Activated naive CD4-positive, alpha-beta T cell treated with anti-CD3 and anti-CD28 coated beads, Interleukin-2, amount 50 U/mL, for 24 hours (primary cell): ENCODE measurements around the gene GNG11.

Experiments used
- H3K27ac Mint-ChIP-seq: one replicate; pipeline ENCODE4 v1.8.0; 2021; ENCODE audit warnings: mild to moderate bottlenecking, mixed read lengths
- H3K27me3 Mint-ChIP-seq: one replicate; pipeline ENCODE4 v1.8.0; 2021; ENCODE audit warnings: mixed read lengths
- H3K36me3 Mint-ChIP-seq: one replicate; pipeline ENCODE4 v1.8.0; 2021; ENCODE audit warnings: mixed read lengths
- H3K4me1 Mint-ChIP-seq: one replicate; pipeline ENCODE4 v1.8.0; 2021; ENCODE audit warnings: mixed read lengths
- H3K4me3 Mint-ChIP-seq: one replicate; pipeline ENCODE4 v1.8.0; 2021; ENCODE audit warnings: mild to moderate bottlenecking, mixed read lengths
- H3K9me3 Mint-ChIP-seq: one replicate; pipeline ENCODE4 v1.8.0; 2021; ENCODE audit warnings: mixed read lengths

Gene GNG11

GRCh38 chr7:93926800-93927199 is 5.3 kb downstream of the GNG11 start:
- H3K27me3 Mint-ChIP-seq = peaks cover 23% of the 10 kb centered on the region
- H3K36me3 Mint-ChIP-seq = no peaks in the 10 kb centered on the region
- H3K4me3 Mint-ChIP-seq = no peak overlapping the region
- H3K4me1 Mint-ChIP-seq = peaks cover 4% of the 10 kb centered on the region
- H3K9me3 Mint-ChIP-seq = no peaks in the 10 kb centered on the region
- H3K27ac Mint-ChIP-seq = no peak overlapping the region

- Mint-ChIP-seq H3K36me3 (no peaks in the 10 kb centered on the region), H3K27me3 (peaks cover 23% of the 10 kb centered on the region), H3K9me3 (no peaks in the 10 kb centered on the region), H3K27ac (no peak overlapping the region), H3K4me1 (no peaks in the 10 kb centered on the region), H3K4me3 (no peak overlapping the region)
These were observed 6.0 kb downstream of the GNG11 start for GRCh38 chr7:93927585-93927984.

DNA sequence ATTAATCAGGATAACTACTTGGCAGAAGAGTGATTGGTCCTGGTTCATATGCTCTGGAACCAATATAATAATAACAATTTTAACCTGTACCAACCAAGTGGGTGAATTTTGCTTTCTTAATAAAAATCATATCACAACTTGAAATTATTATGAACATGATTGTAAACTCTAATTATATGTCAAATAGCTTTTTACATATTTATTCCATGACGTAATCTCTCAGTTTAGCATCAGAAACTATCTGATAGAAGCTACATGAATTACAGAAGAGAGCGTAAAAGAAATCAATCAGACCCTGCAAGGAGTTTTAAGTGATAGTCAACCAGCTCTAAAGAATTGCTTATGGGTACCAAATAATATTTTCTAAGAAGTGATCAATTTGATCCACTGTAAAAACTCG is 10.1 kb downstream of the GNG11 start:
- Mint-ChIP-seq H3K9me3 (no peaks in the 10 kb centered on the region), H3K4me3 (no peak overlapping the region), H3K36me3 (no peaks in the 10 kb centered on the region), H3K4me1 (no peaks in the 10 kb centered on the region), H3K27ac (no peak overlapping the region), H3K27me3 (peaks cover 15% of the 10 kb centered on the region)

- Mint-ChIP-seq H3K27ac (no peak overlapping the region), H3K9me3 (peaks cover 5% of the 10 kb centered on the region), H3K27me3 (peaks cover 12% of the 10 kb centered on the region), H3K4me3 (no peak overlapping the region), H3K4me1 (no peaks in the 10 kb centered on the region), H3K36me3 (no peaks in the 10 kb centered on the region)
These were observed 11.6 kb downstream of the GNG11 start for GRCh38 chr7:93933156-93933555.

- peaks cover 5% of the 10 kb centered on the region for H3K9me3 Mint-ChIP-seq
- H3K4me3 Mint-ChIP-seq = no peak overlapping the region
- no peaks in the 10 kb centered on the region for H3K36me3 Mint-ChIP-seq
- H3K4me1 Mint-ChIP-seq = no peaks in the 10 kb centered on the region
- H3K27me3 Mint-ChIP-seq = peaks cover 9% of the 10 kb centered on the region
- no peak overlapping the region for H3K27ac Mint-ChIP-seq
These were observed 13.6 kb downstream of the GNG11 start for GRCh38 chr7:93935102-93935501.

GRCh38 chr7:93937818-93938217 is 16.3 kb downstream of the GNG11 start:
- peaks cover 6% of the 10 kb centered on the region for H3K27me3 Mint-ChIP-seq
- H3K9me3 Mint-ChIP-seq = peaks cover 5% of the 10 kb centered on the region
- no peak overlapping the region for H3K4me3 Mint-ChIP-seq
- H3K27ac Mint-ChIP-seq = no peak overlapping the region
- no peaks in the 10 kb centered on the region for H3K4me1 Mint-ChIP-seq
- no peaks in the 10 kb centered on the region for H3K36me3 Mint-ChIP-seq

DNA sequence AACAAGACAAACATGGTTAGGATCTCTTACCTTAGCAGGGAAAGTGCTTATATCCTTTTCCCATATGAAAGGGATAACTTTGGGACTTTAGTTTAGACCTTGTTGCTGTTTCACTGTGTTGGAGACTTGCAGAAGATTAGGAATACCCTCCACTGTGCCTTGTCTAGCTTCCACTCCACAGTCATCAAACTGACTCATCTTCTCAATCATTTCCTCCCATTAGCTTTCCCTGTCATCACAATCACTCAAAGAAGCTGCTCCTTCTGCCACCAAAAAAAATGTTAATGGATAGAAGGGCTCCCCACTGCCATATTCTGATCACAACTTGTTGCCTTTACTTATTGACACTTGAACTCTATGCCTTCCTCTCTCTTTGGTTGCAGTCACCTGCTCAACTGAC is 16.8 kb downstream of the GNG11 start:
- H3K4me3 Mint-ChIP-seq = no peak overlapping the region

GRCh38 chr7:93941945-93942344 is 20.4 kb downstream of the GNG11 start:
- no peak overlapping the region for H3K27ac Mint-ChIP-seq
- H3K9me3 Mint-ChIP-seq = peaks cover 4% of the 10 kb centered on the region
- H3K4me1 Mint-ChIP-seq = no peaks in the 10 kb centered on the region
- H3K36me3 Mint-ChIP-seq = no peaks in the 10 kb centered on the region
- no peak overlapping the region for H3K4me3 Mint-ChIP-seq
- H3K27me3 Mint-ChIP-seq = peaks cover 8% of the 10 kb centered on the region

More for the DNA sequence above, 16.8 kb downstream of the GNG11 start:
- Mint-ChIP-seq H3K36me3 (no peaks in the 10 kb centered on the region), H3K27ac (no peak overlapping the region), H3K9me3 (peaks cover 5% of the 10 kb centered on the region), H3K4me1 (no peaks in the 10 kb centered on the region), H3K27me3 (peaks cover 6% of the 10 kb centered on the region)

DNA sequence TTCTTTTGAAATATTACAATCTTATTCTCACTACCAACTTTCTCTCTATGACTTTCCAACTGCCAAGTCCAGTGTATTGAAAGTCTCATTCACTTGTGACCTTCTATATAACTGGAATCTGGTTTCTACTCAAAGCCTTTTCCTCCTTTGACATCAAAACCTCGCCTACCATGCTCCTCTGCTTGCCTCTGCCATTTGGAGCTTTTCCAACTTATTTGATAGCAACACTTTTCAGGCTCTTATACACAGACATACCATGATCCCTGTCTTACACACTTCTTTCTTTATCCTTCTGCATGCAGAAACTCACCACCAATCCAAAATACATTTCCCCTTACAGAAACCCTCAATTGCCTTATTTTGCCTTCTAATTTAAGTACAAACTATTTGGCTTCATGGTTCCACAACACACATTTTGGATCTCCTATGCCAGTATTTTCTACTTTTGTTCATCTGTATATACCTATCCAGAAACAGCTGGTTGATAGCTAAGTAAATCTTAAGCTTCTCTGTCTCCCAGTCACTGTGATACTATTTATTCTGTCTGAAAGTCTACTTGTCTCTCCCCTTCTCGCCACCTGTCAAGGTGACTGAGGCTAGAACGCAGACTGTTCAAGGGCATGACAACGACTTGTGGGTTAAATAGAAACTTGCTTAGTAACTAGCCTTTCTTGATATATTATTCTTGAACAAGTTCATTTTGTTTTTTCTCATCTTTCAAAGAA is 22.4 kb downstream of the GNG11 start:
- Mint-ChIP-seq H3K4me3 (no peak overlapping the region), H3K4me1 (no peaks in the 10 kb centered on the region), H3K9me3 (no peaks in the 10 kb centered on the region), H3K27ac (no peak overlapping the region), H3K27me3 (peaks cover 6% of the 10 kb centered on the region), H3K36me3 (no peaks in the 10 kb centered on the region)

- H3K9me3 Mint-ChIP-seq = no peaks in the 10 kb centered on the region
- H3K27me3 Mint-ChIP-seq = peaks cover 7% of the 10 kb centered on the region
- H3K27ac Mint-ChIP-seq = no peak overlapping the region
- H3K4me1 Mint-ChIP-seq = no peaks in the 10 kb centered on the region
- H3K4me3 Mint-ChIP-seq = no peak overlapping the region
- H3K36me3 Mint-ChIP-seq = no peaks in the 10 kb centered on the region
These were observed 23.1 kb downstream of the GNG11 start for GRCh38 chr7:93944673-93945072.

- H3K27ac Mint-ChIP-seq = no peak overlapping the region
- H3K4me3 Mint-ChIP-seq = no peak overlapping the region
- peaks cover 7% of the 10 kb centered on the region for H3K27me3 Mint-ChIP-seq
- no peaks in the 10 kb centered on the region for H3K9me3 Mint-ChIP-seq
- H3K4me1 Mint-ChIP-seq = no peaks in the 10 kb centered on the region
- no peaks in the 10 kb centered on the region for H3K36me3 Mint-ChIP-seq
These were observed 23.5 kb downstream of the GNG11 start for GRCh38 chr7:93945083-93945482.

DNA sequence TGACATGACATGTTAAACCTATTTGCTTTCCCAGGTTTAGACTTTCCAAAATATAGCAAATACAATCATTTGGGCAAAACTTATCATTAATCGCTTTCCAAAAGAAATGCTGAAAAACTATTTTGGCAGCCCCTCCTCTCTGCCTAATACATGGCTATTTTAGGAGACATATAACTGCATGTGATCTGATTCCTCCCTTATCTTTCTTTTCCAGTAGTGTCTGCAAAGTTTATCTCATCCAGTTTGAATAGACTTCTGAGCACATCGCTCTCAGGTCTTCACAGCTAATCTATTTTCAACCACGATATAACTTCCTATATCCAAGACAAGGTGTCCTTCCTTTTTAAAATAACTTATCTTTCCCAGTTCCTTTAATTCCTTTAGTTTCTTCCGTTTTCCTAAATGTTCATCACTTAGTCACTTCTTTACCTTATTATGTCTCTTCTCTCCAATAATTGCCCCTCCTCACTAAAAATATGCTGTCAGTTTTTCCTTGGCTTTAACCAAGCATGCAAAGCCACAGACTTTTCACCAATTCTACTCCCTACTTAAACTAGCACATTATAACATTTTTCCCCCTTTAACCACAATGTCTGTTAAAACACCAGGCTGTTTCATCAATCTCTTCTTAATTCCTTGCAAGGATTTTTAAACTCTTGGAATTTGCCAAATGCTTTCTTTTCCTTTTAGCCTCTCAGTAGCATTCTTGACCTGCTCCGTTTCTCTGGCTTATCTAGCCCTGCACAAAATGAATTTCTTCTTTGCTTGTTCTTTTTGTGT is 24.4 kb downstream of the GNG11 start:
- H3K27ac Mint-ChIP-seq = no peak overlapping the region
- H3K27me3 Mint-ChIP-seq = peaks cover 7% of the 10 kb centered on the region
- H3K4me3 Mint-ChIP-seq = no peak overlapping the region
- H3K4me1 Mint-ChIP-seq = no peaks in the 10 kb centered on the region
- H3K36me3 Mint-ChIP-seq = no peaks in the 10 kb centered on the region
- H3K9me3 Mint-ChIP-seq = no peaks in the 10 kb centered on the region

DNA sequence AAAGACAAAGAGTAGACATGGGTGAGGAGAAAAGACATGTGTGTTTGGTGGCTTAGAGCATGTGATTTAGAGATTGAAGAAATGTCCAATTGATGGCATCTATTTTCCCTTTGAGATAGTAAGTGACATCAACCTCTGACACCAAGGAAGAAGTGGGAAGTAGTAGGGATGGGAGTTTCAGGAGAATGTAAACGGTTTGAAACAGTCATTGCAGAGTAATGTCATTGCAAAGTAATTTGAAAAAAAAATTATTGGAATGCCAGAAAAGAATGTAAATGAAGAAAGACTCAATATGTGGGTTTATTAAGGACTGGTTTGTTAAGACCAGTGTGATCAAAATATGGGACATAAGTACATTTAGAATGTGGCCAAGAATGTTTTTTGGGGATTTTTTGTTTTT is 26.6 kb downstream of the GNG11 start:
- no peaks in the 10 kb centered on the region for H3K4me1 Mint-ChIP-seq
- H3K27me3 Mint-ChIP-seq = peaks cover 7% of the 10 kb centered on the region
- no peak overlapping the region for H3K27ac Mint-ChIP-seq
- no peaks in the 10 kb centered on the region for H3K36me3 Mint-ChIP-seq
- no peak overlapping the region for H3K4me3 Mint-ChIP-seq
- no peaks in the 10 kb centered on the region for H3K9me3 Mint-ChIP-seq

DNA sequence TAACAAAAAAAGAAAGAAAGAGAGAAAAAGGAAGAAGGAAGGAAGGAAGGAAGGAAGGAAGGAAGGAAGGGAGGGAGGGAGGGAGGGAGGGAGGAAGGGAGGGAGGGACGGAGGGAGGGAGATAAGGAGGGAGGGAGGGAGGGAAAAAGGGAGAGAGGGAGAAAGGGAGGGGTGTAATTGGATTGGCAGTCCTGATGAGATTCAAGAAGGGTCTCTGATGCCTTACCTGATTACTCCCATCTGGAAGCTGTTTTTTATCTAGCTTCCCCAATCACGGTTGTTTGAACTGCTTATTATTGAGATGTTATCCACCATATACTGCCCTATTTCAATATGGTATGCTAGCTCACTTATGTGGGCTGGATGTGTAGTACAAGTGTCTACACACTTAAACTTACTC is 27.3 kb downstream of the GNG11 start:
- Mint-ChIP-seq H3K9me3 (no peaks in the 10 kb centered on the region), H3K27me3 (peaks cover 6% of the 10 kb centered on the region), H3K4me3 (no peak overlapping the region), H3K27ac (peak overlapping the region; percentile 61), H3K4me1 (no peaks in the 10 kb centered on the region), H3K36me3 (no peaks in the 10 kb centered on the region)

- H3K4me3 Mint-ChIP-seq = no peak overlapping the region
- H3K9me3 Mint-ChIP-seq = no peaks in the 10 kb centered on the region
- no peaks in the 10 kb centered on the region for H3K4me1 Mint-ChIP-seq
- peaks cover 3% of the 10 kb centered on the region for H3K27me3 Mint-ChIP-seq
- H3K36me3 Mint-ChIP-seq = no peaks in the 10 kb centered on the region
- H3K27ac Mint-ChIP-seq = no peak overlapping the region
These were observed 27.9 kb downstream of the GNG11 start for GRCh38 chr7:93949423-93949822.

- no peak overlapping the region for H3K27ac Mint-ChIP-seq
- H3K4me1 Mint-ChIP-seq = no peaks in the 10 kb centered on the region
- H3K4me3 Mint-ChIP-seq = no peak overlapping the region
- H3K36me3 Mint-ChIP-seq = peaks cover 1% of the 10 kb centered on the region
- H3K9me3 Mint-ChIP-seq = no peaks in the 10 kb centered on the region
- H3K27me3 Mint-ChIP-seq = no peaks in the 10 kb centered on the region
These were observed 33.8 kb downstream of the GNG11 start for GRCh38 chr7:93955304-93955703.
